K562 (cell line): ENCODE results near the gene SHC1. TPM values are rescaled to one million over a fixed set of nuclear protein-coding genes. Genes with fewer than 3 reads are reported as not detected.

Experiments used
- ATAC-seq: fragments of 200-7000 bp; cut with Tn5 transposase; 3 replicates; pipeline ENCODE4 v1.9.1; 2020; ENCODE audit warnings: moderate library complexity
- BruUV-seq: library from RNA; stranded (reverse); fragments of 400-500 nt; replicated peaks from 2 replicates; lab custom pipeline; 2021; lab: Mats Ljungman, UMichigan
- CTCF ChIA-PET: fragments of 300-600 bp; formaldehyde crosslinking; extraction: SDS; loops from one replicate; lab custom pipeline; 2021; ENCODE audit warnings: low intra/inter-chr PET ratio; lab: Yijun Ruan, JAX
- POLR2A ChIA-PET: fragments of 300-600, 350-650 bp; sonication (Branson Sonifier 250); formaldehyde crosslinking; extraction: SDS; loops from one replicate; lab custom pipeline; 2021; ENCODE audit warnings: antibody characterized with exemption, inconsistent platforms; lab: Yijun Ruan, JAX
- DNase-seq, 4 experiments: peaks; one replicate each; pipeline versions ENCODE4 v3.0.0 to v3.0.0-alpha.2; 2011 to 2018; ENCODE audit warnings: low spot score in 3 of 4, mixed read lengths in 3 of 4; ENCODE audit errors: extremely low read depth in 1 of 4
- FAIRE-seq: peaks from 2 replicates; lab custom pipeline; 2011; peaks lifted over from hg19 to GRCh38; lab: Jason Lieb, UNC
- H2AFZ ChIP-seq: 2 replicates; pipeline ENCODE4 v1.6.0; 2011; ENCODE audit warnings: low read depth, low read length, control low read depth, inconsistent platforms
- H3K27ac ChIP-seq: fragments of 200-600 bp; 3 replicates; pipeline ENCODE4 v1.8.0; 2011; ENCODE audit warnings: low read depth, mild to moderate bottlenecking, control low read depth, inconsistent platforms, low read length, moderate library complexity, mixed read lengths; ENCODE audit errors: extremely low read depth
- H3K27me3 ChIP-seq, 2 experiments: fragments of 300-600 bp in 1 of 2; 2 replicates in 1 of 2; 3 replicates in 1 of 2; pipeline versions ENCODE4 v1.6.0 to v1.8.0; 2011; ENCODE audit warnings: inconsistent platforms in 2 of 2, low read length in 2 of 2, mild to moderate bottlenecking in 1 of 2, mixed read lengths in 1 of 2, moderate library complexity in 1 of 2; ENCODE audit not compliant: control insufficient read depth in 2 of 2, insufficient read depth in 2 of 2
- H3K36me3 ChIP-seq: fragments of 300-600 bp; 3 replicates; pipeline ENCODE4 v1.8.0; 2011; ENCODE audit warnings: mild to moderate bottlenecking, low read length, inconsistent platforms; ENCODE audit not compliant: control insufficient read depth, insufficient read depth
- H3K4me1 ChIP-seq, 2 experiments: fragments of 200-600 bp in 1 of 2; replicated peaks in 1 of 2; 2 replicates in 1 of 2; 3 replicates in 1 of 2; pipeline versions ENCODE4 v1.5.1 to v1.8.0; 2011; ENCODE audit warnings: inconsistent platforms in 2 of 2, low read length in 2 of 2, mild to moderate bottlenecking in 1 of 2, mixed read lengths in 1 of 2, moderate library complexity in 1 of 2; ENCODE audit not compliant: control insufficient read depth in 2 of 2, insufficient read depth in 2 of 2
- H3K4me2 ChIP-seq: 2 replicates; pipeline ENCODE4 v1.6.1; 2011; ENCODE audit warnings: low read length, control low read depth, inconsistent platforms, mixed read lengths; ENCODE audit not compliant: insufficient read depth
- H3K4me3 ChIP-seq: fragments of 200-600 bp; sonication (generic), shearing (Covaris generic); 2 replicates; pipeline ENCODE4 v1.5.1; 2016; ENCODE audit warnings: control low read depth, inconsistent platforms
- H3K79me2 ChIP-seq: fragments of 200-600 bp; 3 replicates; pipeline ENCODE4 v1.8.0; 2011; ENCODE audit warnings: low read length, inconsistent platforms; ENCODE audit not compliant: control insufficient read depth, insufficient read depth
- H3K9ac ChIP-seq, 2 experiments: 2 replicates each; pipeline versions ENCODE4 v1.6.0 to v1.6.1; 2011; ENCODE audit warnings: low read depth in 2 of 2, low read length in 2 of 2, control low read depth in 1 of 2, inconsistent platforms in 1 of 2, mild to moderate bottlenecking in 1 of 2, mixed read lengths in 1 of 2; ENCODE audit not compliant: insufficient read depth in 1 of 2
- H3K9me1 ChIP-seq: one replicate; pipeline ENCODE4 v1.6.0; 2011; ENCODE audit warnings: inconsistent platforms, mild to moderate bottlenecking, low read length, moderate library complexity; ENCODE audit not compliant: control insufficient read depth, insufficient read depth
- H3K9me3 ChIP-seq: replicated peaks from 2 replicates; pipeline ENCODE4 v1.5.1; 2011; ENCODE audit warnings: low read depth, low read length, inconsistent platforms; ENCODE audit not compliant: control insufficient read depth, insufficient read depth
- H4K20me1 ChIP-seq: replicated peaks from 2 replicates; pipeline ENCODE4 v1.6.1; 2011; ENCODE audit warnings: low read length, inconsistent platforms, mixed read lengths; ENCODE audit not compliant: control insufficient read depth, insufficient read depth
- BHLHE40 ChIP-seq: IDR thresholded peaks from 2 replicates; pipeline ENCODE4 v1.6.1; 2011; ENCODE audit warnings: low read length, improper control_type of control experiment
- C11orf30 ChIP-seq: fragments of 450-650 bp; IDR thresholded peaks from 2 replicates; pipeline ENCODE4 v1.6.1; 2016; ENCODE audit warnings: low read depth, mild to moderate bottlenecking
- CREM ChIP-seq: IDR thresholded peaks from 2 replicates; pipeline ENCODE4 v1.6.1; 2014; ENCODE audit warnings: antibody characterized with exemption, low read depth
- FOXO4 ChIP-seq: fragments of 450-650 bp; formaldehyde crosslinking; IDR thresholded peaks from 2 replicates; pipeline ENCODE4 v1.4.0; 2020; ENCODE audit warnings: mild to moderate bottlenecking, moderate library complexity
- GTF2B ChIP-seq: IDR thresholded peaks from 2 replicates; pipeline ENCODE4 v1.6.1; 2011; ENCODE audit not compliant: insufficient read length; ENCODE audit errors: extremely low read depth
- HDGF ChIP-seq: fragments of 450-650 bp; IDR thresholded peaks from 2 replicates; pipeline ENCODE4 v1.6.1; 2016
- MED1 ChIP-seq: sonication (generic); formaldehyde crosslinking; IDR thresholded peaks from 2 replicates; pipeline ENCODE4 v1.8.1; 2023; ENCODE audit warnings: missing genetic modification reagents, borderline replicate concordance
- RERE ChIP-seq: sonication (generic); formaldehyde crosslinking; IDR thresholded peaks from 2 replicates; pipeline ENCODE4 v1.8.0; 2023; ENCODE audit warnings: missing genetic modification reagents, mild to moderate bottlenecking, borderline replicate concordance
- SLC30A9 ChIP-seq: fragments of 250-450 bp; sonication (Bioruptor Pico); IDR thresholded peaks from 2 replicates; pipeline ENCODE4 v1.8.0; 2022; ENCODE audit warnings: mild to moderate bottlenecking, moderate library complexity
- SMAD4 ChIP-seq: fragments of 250-450 bp; sonication (Bioruptor Pico); conservative IDR thresholded peaks from 2 replicates; pipeline ENCODE4 v1.8.0; 2021; ENCODE audit warnings: inconsistent platforms, mild to moderate bottlenecking, moderate library complexity
- SP1 ChIP-seq: sonication (generic); formaldehyde crosslinking; IDR thresholded peaks from 2 replicates; pipeline ENCODE4 v1.8.1; 2022; ENCODE audit warnings: mild to moderate bottlenecking, missing genetic modification reagents
- THRA ChIP-seq: fragments of 450-650 bp; IDR thresholded peaks from 2 replicates; pipeline ENCODE4 v1.6.1; 2017; ENCODE audit warnings: mild to moderate bottlenecking, moderate library complexity
- WHSC1 ChIP-seq: IDR thresholded peaks from one replicate; pipeline ENCODE4 v1.6.1; 2012; ENCODE audit warnings: low read length, control low read depth, inconsistent platforms
- ZNF24 ChIP-seq: fragments of 450-650 bp; IDR thresholded peaks from 2 replicates; pipeline ENCODE4 v1.6.1; 2016
- ZNF436 ChIP-seq: fragments of 250-450, 450-650 bp; sonication (Bioruptor Pico); formaldehyde crosslinking; IDR thresholded peaks from 2 replicates; pipeline ENCODE4 v1.7.0; 2020; ENCODE audit warnings: mild to moderate bottlenecking
- WGBS: fragments of 100-300 bp; shearing (Covaris generic); methylation state at CpG from one replicate; pipeline ENCODE4 v1.1.6; 2016; ENCODE audit warnings: low coverage, mixed read lengths; ENCODE audit not compliant: insufficient coverage; ENCODE audit errors: missing lambda C conversion rate; 5-methylcytosine and 5-hydroxymethylcytosine counted together
- in situ Hi-C: fragments of 300-500 bp; cut with MboI; formaldehyde crosslinking; loops from 4 replicates; pipeline ENCODE4 v1.15.0; 2018; ENCODE audit warnings: inconsistent platforms, mixed read lengths
- intact Hi-C: fragments of 100-400 bp; cut with micrococcal nuclease; formaldehyde crosslinking; loops from 2 replicates; pipeline ENCODE4 v1.14.2; 2022
- polyA plus RNA-seq, 8 experiments: library from polyadenylated mRNA; depleted of rRNA in 4 of 8; stranded (reverse) in 5 of 8; unstranded in 3 of 8; fragments of >200 nt; fragmentation: Nextera tagmentation in 2 of 8; fragmentation: Illumina TruSeq in 1 of 8; extraction: Ambion mirVana in 2 of 8; extraction: Trizol in 1 of 8; gene quantifications; 2 replicates each; pipeline versions ENCODE4 v1.2.1 to v1.2.3, GENCODE V29; 2011 to 2014; ENCODE audit warnings: inconsistent platforms in 1 of 8, missing spikeins in 1 of 8
- total RNA-seq, 7 experiments: library from RNA; depleted of rRNA in 6 of 7; stranded (reverse); fragments of >200 nt in 6 of 7; fragmentation: Illumina TruSeq in 2 of 7; extraction: Trizol in 2 of 7; gene quantifications; 2 replicates each; pipeline versions ENCODE4 v1.2.1 to v1.2.3, GENCODE V29; 2011 to 2021; ENCODE audit warnings: low replicate concordance in 1 of 7

SHC1 gene
- total and polyA plus RNA-seq, 9 of the 15 experiments (the other 6 are each of a cell fraction or from before 2014, with no cell fraction given), result 4.1 to 113 (median 51.9) TPM

GRCh38 chr1:155012026-155012546 is 41.5 kb upstream of the SHC1 start:
- ChIA-PET CTCF (no interaction called here), POLR2A (interaction anchor here (0.6 to 1.9 kb wide), 12 partner anchors 7 to 1113 kb away, joined by 3 to 8 read pairs (median 3); partner anchors contain the start of genes ADAM15, FLAD1, LENEP and PMVK)
- H3K9me1 ChIP-seq, result no peaks in the 10 kb centered on the region
- in situ Hi-C loops (no loop called here), intact Hi-C loops (no loop called here)
- peak overlapping the region in 1 of 2 experiments; percentile 80; a peak in 2 of 4 replicates for H3K9ac ChIP-seq
- peaks cover 65% of the 10 kb centered on the region for H3K79me2 ChIP-seq
- peak overlapping the region; percentile 51; the same call in 2 of the 3 replicates for H3K27ac ChIP-seq
- BruUV-seq, result no TSS peak
- ATAC-seq (peak; percentile 29), FAIRE-seq (peak; percentile 60), DNase-seq (peak; percentile 76 to 79 (median 78))
- no peak overlapping the region for H2AFZ ChIP-seq
- H3K27me3 ChIP-seq, result no peaks in the 10 kb centered on the region
- H3K36me3 ChIP-seq, result peaks cover 74% of the 10 kb centered on the region; the same call in 2 of the 3 replicates
- H3K4me2 ChIP-seq, result peak overlapping the region; percentile 19; the same call in 1 of the 2 replicates
- no peak overlapping the region for H3K4me3 ChIP-seq
- WGBS, result 11% methylated on average over 3 of the region's 9 CpGs
- H4K20me1 ChIP-seq, result no peaks in the 10 kb centered on the region; the same call in 1 of the 2 replicates
- H3K4me1 ChIP-seq, result peaks cover 73 to 93% of the 10 kb centered on the region in 2 experiments
- H3K9me3 ChIP-seq, result no peaks in the 10 kb centered on the region
- TF ChIP-seq MED1 (CRISPR knock-in tag) (no peak), GTF2B (no peak), ZNF436 (no peak), ZNF24 (no peak), SP1 (CRISPR knock-in tag) (no peak), CREM (peak; percentile 26; the same call in 1 of the 2 replicates), SMAD4 (no peak), SLC30A9 (CRISPR knock-in tag) (no peak), FOXO4 (CRISPR knock-in tag) (no peak), THRA (no peak), BHLHE40 (peak; percentile 50; the same call in 1 of the 2 replicates), C11orf30 (no peak), WHSC1 (no peak), RERE (CRISPR knock-in tag) (no peak), HDGF (no peak)
